Glutamatergic neuron (in vitro differentiated cells): ENCODE measurements around the gene FZD2. TPM values are rescaled to one million over a fixed set of nuclear protein-coding genes. Genes with fewer than 3 reads are reported as not detected.
A peak's percentile ranks its signal among the peaks of the same experiment; 100 is the strongest.

Experiments used
- DNase-seq: peaks from one replicate; pipeline ENCODE4 v3.0.0; 2022
- H3K27ac Mint-ChIP-seq: one replicate; pipeline ENCODE4 v1.8.0; 2020; ENCODE audit warnings: mild to moderate bottlenecking, mixed read lengths, inconsistent platforms; ENCODE audit not compliant: unreplicated experiment
- H3K27me3 Mint-ChIP-seq: one replicate; pipeline ENCODE4 v1.8.0; 2020; ENCODE audit warnings: mild to moderate bottlenecking, moderate library complexity, mixed read lengths, inconsistent platforms; ENCODE audit not compliant: unreplicated experiment
- H3K36me3 Mint-ChIP-seq: one replicate; pipeline ENCODE4 v1.8.0; 2020; ENCODE audit warnings: mild to moderate bottlenecking, mixed read lengths, inconsistent platforms; ENCODE audit not compliant: unreplicated experiment
- H3K4me1 Mint-ChIP-seq: one replicate; pipeline ENCODE4 v1.8.0; 2020; ENCODE audit warnings: mild to moderate bottlenecking, low read depth, mixed read lengths, inconsistent platforms; ENCODE audit not compliant: unreplicated experiment
- H3K4me3 Mint-ChIP-seq: one replicate; pipeline ENCODE4 v1.8.0; 2020; ENCODE audit warnings: mild to moderate bottlenecking, mixed read lengths, inconsistent platforms; ENCODE audit not compliant: unreplicated experiment
- H3K9me3 Mint-ChIP-seq: one replicate; pipeline ENCODE4 v1.8.0; 2020; ENCODE audit warnings: mild to moderate bottlenecking, moderate library complexity, mixed read lengths, inconsistent platforms; ENCODE audit not compliant: unreplicated experiment
- total RNA-seq: library from RNA; stranded (reverse); fragmentation: NEBNext Ultra II Directional; extraction: Animal tissue kit (Norgen Biotek cat#: 25700); gene quantifications from one replicate; pipeline ENCODE4 v1.2.1, GENCODE V29; 2021; ENCODE audit not compliant: unreplicated experiment
- TF ChIP-seq, protein P1 (sequence below): fragments of 200-600 bp; sonication (generic); IDR thresholded peaks from one replicate; pipeline ENCODE4 v1.5.0; 2021; ENCODE audit not compliant: partially characterized antibody, unreplicated experiment

FZD2 gene
- total RNA-seq, 1 donor from 2014 or later, result 1.3 TPM

DNA sequence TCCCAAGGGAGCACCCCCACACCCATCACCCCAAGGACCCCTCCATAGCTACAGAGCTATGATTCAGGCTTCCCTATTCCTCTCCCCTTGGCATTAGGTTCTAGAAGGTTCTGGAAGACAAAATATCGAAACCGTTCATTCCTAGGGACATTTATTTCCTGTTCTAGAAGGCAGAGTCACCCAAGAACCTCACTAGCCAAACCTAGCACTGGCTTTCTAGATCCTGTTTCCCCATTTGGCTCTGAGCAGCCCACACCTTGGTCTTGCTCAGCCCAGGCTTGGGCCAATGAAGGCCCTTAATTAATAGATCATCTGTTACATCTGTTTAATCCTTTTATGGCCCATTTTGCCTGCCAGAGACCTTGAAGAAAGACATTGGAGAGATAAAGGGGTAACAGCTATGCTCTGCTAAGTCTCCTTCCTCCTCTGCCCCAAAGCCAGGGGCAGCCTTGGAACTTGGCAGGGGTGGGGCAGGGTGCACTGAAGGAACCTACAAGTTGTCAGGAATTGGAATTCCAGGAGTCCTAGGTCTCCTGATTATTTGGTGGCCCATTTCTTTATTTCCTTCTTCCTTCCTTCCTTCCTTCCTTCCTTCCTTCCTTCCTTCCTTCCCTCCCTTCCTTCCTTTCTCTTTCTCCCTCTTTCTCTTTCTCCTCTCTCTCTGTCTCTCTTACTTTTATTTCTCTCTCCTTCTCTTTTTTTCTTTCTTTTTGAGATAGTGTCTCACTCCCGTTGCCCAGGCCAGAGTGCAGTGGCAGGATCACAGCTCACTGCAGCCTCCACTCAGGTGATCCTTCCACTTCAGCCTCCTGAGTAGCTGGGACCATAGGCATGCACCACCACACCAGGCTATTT lies 8.7 kb upstream of the FZD2 start:
- H3K9me3 Mint-ChIP-seq, result peaks cover 3% of the 10 kb centered on the region
- peaks cover 3% of the 10 kb centered on the region for H3K4me1 Mint-ChIP-seq

DNA sequence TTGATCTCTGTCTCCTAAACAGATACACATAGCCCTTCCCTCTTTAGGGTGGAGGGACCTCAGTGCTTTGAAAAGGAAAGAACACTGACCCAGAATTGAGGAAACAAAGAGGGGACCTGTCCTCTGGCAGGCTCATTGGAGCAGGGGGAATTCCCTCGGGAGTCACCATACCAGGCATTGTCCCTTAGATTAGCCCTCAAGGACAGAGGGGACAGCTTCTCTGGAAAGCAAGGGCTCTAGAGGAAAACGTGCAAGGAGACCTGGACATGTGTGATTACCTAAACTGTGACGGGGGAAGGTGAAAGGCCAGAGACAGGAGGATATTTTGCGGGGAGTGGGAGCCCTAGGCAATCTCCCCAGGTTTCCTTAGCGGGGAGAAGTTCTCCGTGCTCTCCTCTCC lies 7.6 kb upstream of the FZD2 start:
- Mint-ChIP-seq H3K27ac (no peak overlapping the region), H3K4me3 (no peak overlapping the region), H3K36me3 (peaks cover 15% of the 10 kb centered on the region), H3K9me3 (peaks cover 3% of the 10 kb centered on the region), H3K4me1 (no peaks in the 10 kb centered on the region), H3K27me3 (peaks cover 8% of the 10 kb centered on the region)
- TF ChIP-seq, protein P1, sequence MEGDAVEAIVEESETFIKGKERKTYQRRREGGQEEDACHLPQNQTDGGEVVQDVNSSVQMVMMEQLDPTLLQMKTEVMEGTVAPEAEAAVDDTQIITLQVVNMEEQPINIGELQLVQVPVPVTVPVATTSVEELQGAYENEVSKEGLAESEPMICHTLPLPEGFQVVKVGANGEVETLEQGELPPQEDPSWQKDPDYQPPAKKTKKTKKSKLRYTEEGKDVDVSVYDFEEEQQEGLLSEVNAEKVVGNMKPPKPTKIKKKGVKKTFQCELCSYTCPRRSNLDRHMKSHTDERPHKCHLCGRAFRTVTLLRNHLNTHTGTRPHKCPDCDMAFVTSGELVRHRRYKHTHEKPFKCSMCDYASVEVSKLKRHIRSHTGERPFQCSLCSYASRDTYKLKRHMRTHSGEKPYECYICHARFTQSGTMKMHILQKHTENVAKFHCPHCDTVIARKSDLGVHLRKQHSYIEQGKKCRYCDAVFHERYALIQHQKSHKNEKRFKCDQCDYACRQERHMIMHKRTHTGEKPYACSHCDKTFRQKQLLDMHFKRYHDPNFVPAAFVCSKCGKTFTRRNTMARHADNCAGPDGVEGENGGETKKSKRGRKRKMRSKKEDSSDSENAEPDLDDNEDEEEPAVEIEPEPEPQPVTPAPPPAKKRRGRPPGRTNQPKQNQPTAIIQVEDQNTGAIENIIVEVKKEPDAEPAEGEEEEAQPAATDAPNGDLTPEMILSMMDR, result no peak
- no peak for DNase-seq

More for the DNA sequence above, 8.7 kb upstream of the FZD2 start:
- H3K27me3 Mint-ChIP-seq, result peaks cover 10% of the 10 kb centered on the region
- H3K27ac Mint-ChIP-seq, result no peak overlapping the region
- TF ChIP-seq, protein P1, result no peak
- no peak overlapping the region for H3K4me3 Mint-ChIP-seq
- DNase-seq, result no peak
- H3K36me3 Mint-ChIP-seq, result peaks cover 15% of the 10 kb centered on the region

DNA sequence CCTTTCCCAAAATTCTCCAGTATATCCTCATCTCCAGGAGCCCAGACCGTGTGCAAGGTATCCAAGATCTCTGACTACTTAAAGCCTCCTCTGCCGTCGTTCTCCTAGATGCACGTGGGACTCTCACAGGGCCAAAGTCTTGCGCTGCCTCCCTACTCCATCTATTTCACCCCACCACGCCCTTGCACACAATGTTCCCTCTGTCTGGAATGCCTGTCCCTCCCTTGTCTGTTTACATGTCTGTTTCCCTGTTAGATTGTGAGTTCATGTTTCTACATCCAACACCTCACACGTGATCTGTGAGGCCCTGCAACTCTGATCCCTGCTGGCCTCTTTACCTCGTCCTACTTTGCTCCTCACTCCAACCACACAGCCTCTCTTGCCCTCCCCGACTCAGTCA lies 4.9 kb upstream of the FZD2 start:
- Mint-ChIP-seq H3K27me3 (peaks cover 9% of the 10 kb centered on the region), H3K27ac (no peak overlapping the region), H3K4me3 (no peak overlapping the region), H3K4me1 (peaks cover 8% of the 10 kb centered on the region), H3K36me3 (peaks cover 6% of the 10 kb centered on the region), H3K9me3 (peaks cover 3% of the 10 kb centered on the region)
- TF ChIP-seq, protein P1, result no peak
- no peak for DNase-seq

DNA sequence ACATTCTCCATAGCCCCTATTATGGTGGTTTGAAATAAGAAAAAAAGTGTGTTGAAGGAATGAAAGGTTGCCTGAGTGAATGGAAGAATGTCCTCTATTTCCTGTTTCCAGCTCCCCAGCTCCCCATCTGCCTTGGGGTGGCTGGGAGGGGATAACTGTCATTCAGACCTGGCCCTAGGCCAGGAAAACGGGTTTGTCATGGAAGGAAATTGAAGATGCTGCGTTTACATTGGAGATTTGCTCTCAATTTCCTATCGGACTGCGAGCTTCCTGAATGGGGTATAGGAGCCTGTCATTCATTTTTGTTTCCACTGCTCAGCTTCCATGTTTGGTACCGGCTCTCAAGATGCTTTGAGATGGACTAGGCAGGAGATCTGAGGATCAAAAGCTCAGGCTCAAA lies 2.2 kb upstream of the FZD2 start:
- peak overlapping the region; percentile 91 for H3K4me3 Mint-ChIP-seq
- peaks cover 10% of the 10 kb centered on the region for H3K4me1 Mint-ChIP-seq
- H3K27me3 Mint-ChIP-seq, result peaks cover 18% of the 10 kb centered on the region
- peaks cover 6% of the 10 kb centered on the region for H3K36me3 Mint-ChIP-seq
- no peak for DNase-seq
- TF ChIP-seq, protein P1, result no peak
- H3K27ac Mint-ChIP-seq, result no peak overlapping the region
- peaks cover 15% of the 10 kb centered on the region for H3K9me3 Mint-ChIP-seq

DNA sequence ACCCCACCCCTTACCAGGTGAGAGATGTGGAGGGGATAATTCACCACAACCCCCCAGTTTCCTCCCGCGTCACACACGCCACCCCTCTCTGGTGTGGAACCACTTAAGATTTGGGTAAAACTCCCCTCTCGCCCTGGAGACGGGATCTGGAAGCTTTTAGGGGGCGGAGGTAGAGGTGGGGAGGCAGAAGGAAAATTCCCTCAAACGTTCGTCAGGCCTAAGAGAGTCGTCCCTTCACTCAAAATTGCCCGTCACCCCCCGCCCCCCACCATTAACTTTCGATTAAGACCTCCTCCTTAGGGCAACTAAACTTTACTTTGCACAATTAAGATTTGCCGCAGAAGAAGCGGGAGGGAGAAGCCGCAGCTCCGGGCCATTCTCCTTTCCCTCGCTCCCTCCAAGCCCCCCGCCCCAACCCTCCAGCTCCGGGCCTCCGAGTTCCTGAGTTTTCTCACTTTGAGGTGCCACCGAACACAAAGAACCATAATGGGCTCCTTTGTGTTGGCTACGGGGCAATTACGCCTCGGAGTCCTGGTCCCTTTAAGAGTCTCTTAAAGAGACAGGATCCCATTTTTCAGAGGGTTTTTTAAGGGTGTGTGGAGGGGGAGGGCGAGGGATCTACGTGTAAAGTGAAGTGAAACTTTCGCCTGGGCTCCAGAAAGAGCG lies 985 bp upstream of the FZD2 start:
- peak overlapping the region; percentile 91 for H3K4me3 Mint-ChIP-seq
- H3K36me3 Mint-ChIP-seq, result peaks cover 6% of the 10 kb centered on the region
- H3K9me3 Mint-ChIP-seq, result peaks cover 18% of the 10 kb centered on the region
- H3K27me3 Mint-ChIP-seq, result peaks cover 25% of the 10 kb centered on the region
- H3K27ac Mint-ChIP-seq, result peak overlapping the region; percentile 84
- TF ChIP-seq, protein P1, result no peak
- peak; percentile 31 for DNase-seq
- peaks cover 10% of the 10 kb centered on the region for H3K4me1 Mint-ChIP-seq
